Caco-2 (cell line): ENCODE data around the gene CPHXL2. TPM values are rescaled to one million over a fixed set of nuclear protein-coding genes. Genes with fewer than 3 reads are reported as not detected.

Experiments
- BruUV-seq: library from RNA; stranded (reverse); fragments of 400-500 nt; replicated peaks from 2 replicates; lab custom pipeline; 2021; lab: Mats Ljungman, UMichigan
- CTCF ChIA-PET: fragments of 300-600 bp; sonication (Branson Sonifier 250); formaldehyde crosslinking; loops from one replicate; lab custom pipeline; 2022; ENCODE audit warnings: antibody characterized with exemption; lab: Charles Lee
- POLR2A ChIA-PET: fragments of 300-600 bp; sonication (Branson Sonifier 250); formaldehyde crosslinking; loops from one replicate; lab custom pipeline; 2022; ENCODE audit warnings: antibody characterized with exemption; lab: Charles Lee
- DNase-seq, 2 experiments: peaks; one replicate each; pipeline versions ENCODE4 v3.0.0 to v3.0.0-alpha.2; 2020 to 2022
- H3K27me3 ChIP-seq: replicated peaks from 2 replicates; pipeline ENCODE4 v1.6.0; 2011; ENCODE audit warnings: low read length; ENCODE audit not compliant: control insufficient read depth, insufficient read depth
- H3K36me3 ChIP-seq: 2 replicates; pipeline ENCODE4 v1.5.1; 2011; ENCODE audit warnings: low read length; ENCODE audit not compliant: control insufficient read depth, insufficient read depth
- H3K4me1 ChIP-seq: fragments of 250-450 bp; sonication (Bioruptor Pico); 2 replicates; pipeline ENCODE4 v1.5.1; 2020; ENCODE audit warnings: mild to moderate bottlenecking
- H3K4me3 ChIP-seq: 2 replicates; pipeline ENCODE4 v1.5.1; 2011; ENCODE audit warnings: low read depth, mild to moderate bottlenecking, control low read depth, low read length
- H3K9me3 ChIP-seq: fragments of 250-450 bp; sonication (Bioruptor Pico); 2 replicates; pipeline ENCODE4 v1.5.1; 2020; ENCODE audit warnings: mild to moderate bottlenecking, moderate library complexity
- H3K27ac Mint-ChIP-seq: one replicate; pipeline ENCODE4 v1.8.0; 2022; ENCODE audit warnings: mixed read lengths; ENCODE audit not compliant: unreplicated experiment
- H3K27me3 Mint-ChIP-seq: one replicate; pipeline ENCODE4 v1.8.0; 2022; ENCODE audit warnings: mixed read lengths; ENCODE audit not compliant: insufficient read depth, unreplicated experiment
- H3K36me3 Mint-ChIP-seq: one replicate; pipeline ENCODE4 v1.8.0; 2022; ENCODE audit warnings: mild to moderate bottlenecking, mixed read lengths; ENCODE audit not compliant: insufficient read depth, unreplicated experiment
- H3K4me1 Mint-ChIP-seq: one replicate; pipeline ENCODE4 v1.8.0; 2022; ENCODE audit warnings: low read depth, mixed read lengths; ENCODE audit not compliant: unreplicated experiment
- H3K4me3 Mint-ChIP-seq: one replicate; pipeline ENCODE4 v1.8.0; 2022; ENCODE audit warnings: mild to moderate bottlenecking, moderate library complexity, mixed read lengths; ENCODE audit not compliant: unreplicated experiment
- H3K9me3 Mint-ChIP-seq: one replicate; pipeline ENCODE4 v1.8.0; 2022; ENCODE audit warnings: mixed read lengths; ENCODE audit not compliant: unreplicated experiment
- intact Hi-C: fragments of 100-400 bp; cut with micrococcal nuclease; formaldehyde crosslinking; loops from one replicate; pipeline ENCODE4 v1.10.0; 2022; ENCODE audit not compliant: unreplicated experiment
- total RNA-seq: library from RNA; stranded (reverse); gene quantifications from 2 replicates; pipeline ENCODE4 v1.2.3, GENCODE V29; 2022
- TF ChIP-seq, protein P1 (sequence below), 2 experiments: fragments of 200-600 bp in 1 of 2; IDR thresholded peaks; 1 replicate in 1 of 2; 2 replicates in 1 of 2; pipeline versions ENCODE4 v1.5.1 to v1.8.0; 2011 to 2022; ENCODE audit warnings: antibody characterized with exemption in 1 of 2, control low read depth in 1 of 2, inconsistent platforms in 1 of 2, low read depth in 1 of 2, low read length in 1 of 2, mild to moderate bottlenecking in 1 of 2, moderate library complexity in 1 of 2; ENCODE audit not compliant: insufficient read depth in 1 of 2, severe bottlenecking in 1 of 2, unreplicated experiment in 1 of 2

Gene CPHXL2
- total RNA-seq, 1 experiment from 2014 or later: not detected

- H3K4me1 ChIP-seq: no peaks in the 10 kb centered on the region
- ChIA-PET POLR2A (no interaction called here), CTCF (no interaction called here)
- no peak overlapping the region for H3K4me3 Mint-ChIP-seq
- no TSS peak for BruUV-seq
- DNase-seq: no peak
- no peak overlapping the region for H3K4me3 ChIP-seq
- H3K9me3 ChIP-seq: no peaks in the 10 kb centered on the region
- no peaks in the 10 kb centered on the region for H3K27me3 ChIP-seq
- no peaks in the 10 kb centered on the region for H3K4me1 Mint-ChIP-seq
- H3K36me3 ChIP-seq: peaks cover 5% of the 10 kb centered on the region
- TF ChIP-seq, protein P1, sequence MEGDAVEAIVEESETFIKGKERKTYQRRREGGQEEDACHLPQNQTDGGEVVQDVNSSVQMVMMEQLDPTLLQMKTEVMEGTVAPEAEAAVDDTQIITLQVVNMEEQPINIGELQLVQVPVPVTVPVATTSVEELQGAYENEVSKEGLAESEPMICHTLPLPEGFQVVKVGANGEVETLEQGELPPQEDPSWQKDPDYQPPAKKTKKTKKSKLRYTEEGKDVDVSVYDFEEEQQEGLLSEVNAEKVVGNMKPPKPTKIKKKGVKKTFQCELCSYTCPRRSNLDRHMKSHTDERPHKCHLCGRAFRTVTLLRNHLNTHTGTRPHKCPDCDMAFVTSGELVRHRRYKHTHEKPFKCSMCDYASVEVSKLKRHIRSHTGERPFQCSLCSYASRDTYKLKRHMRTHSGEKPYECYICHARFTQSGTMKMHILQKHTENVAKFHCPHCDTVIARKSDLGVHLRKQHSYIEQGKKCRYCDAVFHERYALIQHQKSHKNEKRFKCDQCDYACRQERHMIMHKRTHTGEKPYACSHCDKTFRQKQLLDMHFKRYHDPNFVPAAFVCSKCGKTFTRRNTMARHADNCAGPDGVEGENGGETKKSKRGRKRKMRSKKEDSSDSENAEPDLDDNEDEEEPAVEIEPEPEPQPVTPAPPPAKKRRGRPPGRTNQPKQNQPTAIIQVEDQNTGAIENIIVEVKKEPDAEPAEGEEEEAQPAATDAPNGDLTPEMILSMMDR (IDR thresholded peaks at IDR 0.05; ENCODE audit: insufficient read depth in 1 of 2, low read depth in 1 of 2, low read length in 1 of 2, severe bottlenecking in 1 of 2, unreplicated experiment in 1 of 2): no peak
- intact Hi-C loops: no loop called here
- H3K36me3 Mint-ChIP-seq: peaks cover 66% of the 10 kb centered on the region
- no peaks in the 10 kb centered on the region for H3K9me3 Mint-ChIP-seq
- H3K27me3 Mint-ChIP-seq: no peaks in the 10 kb centered on the region
- H3K27ac Mint-ChIP-seq: no peak overlapping the region
Observed at GRCh38 chr16:75614066-75614897, 62.5 kb downstream of the CPHXL2 start.

Other genes starting within 250 kb of the CPHXL2 start
- 71.6 and 77.6 TPM in 2 replicates for gene CFDP1, start 243.5 kb downstream of the CPHXL2 start, total RNA-seq
- 57.4 and 63.6 TPM in 2 replicates for gene TMEM170A, start 212.3 kb downstream of the CPHXL2 start, total RNA-seq
- 1.1 and 1.3 TPM in 2 replicates for gene CHST6, start 181.6 kb downstream of the CPHXL2 start, total RNA-seq
- 0.11 TPM in 1 of 2 replicates, not detected in the other for gene CHST5, start 140.9 kb downstream of the CPHXL2 start, total RNA-seq
- gene TMEM231, start 120.8 kb downstream of the CPHXL2 start, total RNA-seq: 5.2 and 6.6 TPM in 2 replicates
- gene GABARAPL2, start 110.6 kb downstream of the CPHXL2 start, total RNA-seq: 82.6 and 88.2 TPM in 2 replicates
- 70.1 and 71.3 TPM in 2 replicates for gene ADAT1, start 53.7 kb downstream of the CPHXL2 start, total RNA-seq
- gene KARS1, start 29.3 kb downstream of the CPHXL2 start, total RNA-seq: 244 and 245 TPM in 2 replicates
- gene TERF2IP, start 29.2 kb downstream of the CPHXL2 start, total RNA-seq: 25.1 and 27.1 TPM in 2 replicates
- not detected in 2 replicates for gene DUXB, start 24.5 kb upstream of the CPHXL2 start, total RNA-seq
- not detected in 2 replicates for gene CPHXL, start 49.5 kb upstream of the CPHXL2 start, total RNA-seq